WI38 (cell line): Measurements from ENCODE around the gene EDC3.
"Not testable (repeated sequence)": the region's sequence is repeated elsewhere in the genome, so short reads cannot be mapped to it uniquely, and the experiment has no call there.

Source experiments
- H3K4me3 ChIP-seq: 2 replicates; pipeline ENCODE4 v1.5.1; 2011; ENCODE audit warnings: low read depth, mild to moderate bottlenecking, control low read depth, low read length
- TF ChIP-seq, protein P1 (sequence below): IDR thresholded peaks from 2 replicates; pipeline ENCODE4 v1.5.1; 2012; ENCODE audit warnings: low read depth, mild to moderate bottlenecking, control low read depth, low read length

The EDC3 gene

DNA sequence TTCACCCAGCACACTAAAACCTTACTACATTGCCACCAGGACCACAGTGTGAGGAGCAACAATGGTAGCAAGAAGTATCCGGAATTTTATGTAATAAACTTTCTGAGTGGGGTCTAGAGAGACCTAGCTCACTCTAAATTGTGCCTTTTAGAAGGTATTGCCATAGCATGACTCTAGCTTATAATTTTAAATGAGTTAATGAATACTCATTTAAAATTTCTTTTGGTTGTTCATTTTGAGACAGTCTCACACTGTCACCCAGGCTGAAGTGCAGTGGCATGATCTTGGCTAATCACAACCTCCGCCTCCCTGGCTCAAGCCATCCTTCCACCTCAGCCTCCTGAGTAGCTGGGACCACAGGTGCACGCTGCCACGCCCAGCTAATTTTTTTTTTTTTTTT lies 26.2 kb downstream of the EDC3 start:
- TF ChIP-seq, protein P1, sequence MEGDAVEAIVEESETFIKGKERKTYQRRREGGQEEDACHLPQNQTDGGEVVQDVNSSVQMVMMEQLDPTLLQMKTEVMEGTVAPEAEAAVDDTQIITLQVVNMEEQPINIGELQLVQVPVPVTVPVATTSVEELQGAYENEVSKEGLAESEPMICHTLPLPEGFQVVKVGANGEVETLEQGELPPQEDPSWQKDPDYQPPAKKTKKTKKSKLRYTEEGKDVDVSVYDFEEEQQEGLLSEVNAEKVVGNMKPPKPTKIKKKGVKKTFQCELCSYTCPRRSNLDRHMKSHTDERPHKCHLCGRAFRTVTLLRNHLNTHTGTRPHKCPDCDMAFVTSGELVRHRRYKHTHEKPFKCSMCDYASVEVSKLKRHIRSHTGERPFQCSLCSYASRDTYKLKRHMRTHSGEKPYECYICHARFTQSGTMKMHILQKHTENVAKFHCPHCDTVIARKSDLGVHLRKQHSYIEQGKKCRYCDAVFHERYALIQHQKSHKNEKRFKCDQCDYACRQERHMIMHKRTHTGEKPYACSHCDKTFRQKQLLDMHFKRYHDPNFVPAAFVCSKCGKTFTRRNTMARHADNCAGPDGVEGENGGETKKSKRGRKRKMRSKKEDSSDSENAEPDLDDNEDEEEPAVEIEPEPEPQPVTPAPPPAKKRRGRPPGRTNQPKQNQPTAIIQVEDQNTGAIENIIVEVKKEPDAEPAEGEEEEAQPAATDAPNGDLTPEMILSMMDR: no peak
- no peak overlapping the region for H3K4me3 ChIP-seq

DNA sequence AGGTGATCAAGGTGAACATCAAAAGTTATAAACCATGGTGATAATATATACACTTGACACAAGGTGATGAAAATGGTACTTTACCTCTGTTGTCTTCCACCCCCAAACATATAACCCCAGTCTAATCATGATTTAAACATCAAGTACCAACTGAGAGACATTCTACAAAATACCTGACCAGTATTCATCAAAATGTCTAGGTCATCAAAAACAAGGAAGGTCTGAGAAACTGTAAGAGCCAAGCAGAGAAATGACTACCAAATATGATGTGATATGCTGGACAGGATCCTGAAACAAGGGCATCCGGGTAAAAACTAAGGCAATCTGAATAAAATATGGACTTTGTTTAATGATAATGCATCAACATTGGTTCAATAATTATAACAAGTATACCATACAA lies 27.8 kb downstream of the EDC3 start:
- no peak overlapping the region for H3K4me3 ChIP-seq
- TF ChIP-seq, protein P1: no peak

DNA sequence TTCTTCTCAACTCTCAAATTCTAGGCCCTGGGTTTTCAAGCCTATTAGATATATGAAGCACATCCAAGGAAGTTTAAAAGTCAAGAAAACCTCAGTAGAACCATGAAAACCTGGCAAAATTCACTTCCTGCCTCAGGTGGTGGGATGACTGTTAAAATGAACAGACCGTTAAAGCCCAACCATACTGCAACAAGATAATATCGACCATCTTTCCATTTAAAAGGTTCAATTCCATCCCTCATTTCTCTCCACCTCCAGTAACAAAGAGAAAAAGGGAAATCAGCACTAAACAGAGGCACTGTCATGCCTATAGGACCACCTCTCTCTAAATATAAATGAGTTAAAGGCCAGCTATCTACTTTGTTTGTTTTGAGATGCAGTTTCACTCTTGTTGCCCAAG lies 31.2 kb downstream of the EDC3 start:
- H3K4me3 ChIP-seq: no peak overlapping the region
- TF ChIP-seq, protein P1: no peak

DNA sequence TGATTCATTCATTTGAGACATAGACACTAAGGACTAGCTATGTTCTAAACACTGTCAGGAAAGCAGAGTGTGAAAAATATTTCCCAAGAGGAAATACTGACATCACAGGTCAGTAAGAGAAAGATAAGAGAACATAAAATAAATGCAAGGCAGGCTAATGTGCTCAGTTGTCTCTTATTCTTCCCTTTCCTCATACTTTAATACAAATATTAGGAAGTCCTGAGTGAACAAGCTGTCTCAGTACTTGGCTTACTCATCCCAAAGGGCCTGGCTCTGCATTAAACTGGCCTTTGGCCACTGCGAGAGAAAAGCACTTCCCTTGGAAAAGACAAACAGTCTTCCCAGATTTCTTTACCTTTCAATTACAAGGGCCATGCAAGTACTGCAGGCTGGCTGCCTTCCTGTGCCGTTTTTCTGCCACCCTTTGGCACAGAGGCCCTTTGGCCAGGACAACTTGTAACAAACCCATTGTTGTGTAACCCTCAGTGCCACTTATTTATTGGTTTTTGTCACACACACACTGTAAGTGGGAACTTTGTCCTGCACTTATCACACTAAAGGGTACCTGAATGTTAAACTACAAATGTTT lies 31.7 kb downstream of the EDC3 start:
- no peak overlapping the region for H3K4me3 ChIP-seq
- TF ChIP-seq, protein P1: no peak

DNA sequence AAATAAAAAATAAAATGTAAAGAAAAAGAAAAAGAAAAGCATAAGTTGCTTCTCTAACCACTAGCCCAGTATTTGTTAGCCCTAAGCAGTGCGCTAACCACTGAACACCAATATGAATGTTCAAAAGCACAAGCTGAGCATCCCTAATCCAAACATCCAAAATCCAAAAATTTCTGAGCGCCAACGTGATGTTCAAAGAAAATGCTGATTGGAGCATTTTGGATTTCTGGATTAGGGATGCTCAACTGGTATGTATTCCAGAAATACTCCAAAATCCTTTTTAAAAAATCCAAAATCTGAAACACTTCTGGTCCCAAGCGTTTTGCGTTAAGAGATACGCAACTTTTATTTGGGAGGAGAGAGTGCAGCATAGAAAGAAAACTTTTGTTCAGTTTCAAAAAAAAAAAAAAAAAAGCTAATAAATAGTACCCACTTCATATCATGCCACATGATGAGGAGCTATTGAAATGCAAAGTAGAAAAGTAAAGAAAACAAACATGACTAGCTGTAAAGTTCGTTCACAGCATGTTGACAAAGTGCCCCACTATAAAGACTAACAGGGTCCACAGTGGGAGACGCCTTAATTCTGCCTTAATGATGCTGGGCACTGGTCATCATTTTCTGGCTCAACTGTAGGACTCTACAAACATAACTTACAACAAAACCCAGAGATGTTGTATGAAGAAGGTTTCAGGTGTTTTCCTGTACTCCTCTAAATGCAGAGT lies 32.4 kb downstream of the EDC3 start:
- TF ChIP-seq, protein P1: no peak
- no peak overlapping the region for H3K4me3 ChIP-seq

DNA sequence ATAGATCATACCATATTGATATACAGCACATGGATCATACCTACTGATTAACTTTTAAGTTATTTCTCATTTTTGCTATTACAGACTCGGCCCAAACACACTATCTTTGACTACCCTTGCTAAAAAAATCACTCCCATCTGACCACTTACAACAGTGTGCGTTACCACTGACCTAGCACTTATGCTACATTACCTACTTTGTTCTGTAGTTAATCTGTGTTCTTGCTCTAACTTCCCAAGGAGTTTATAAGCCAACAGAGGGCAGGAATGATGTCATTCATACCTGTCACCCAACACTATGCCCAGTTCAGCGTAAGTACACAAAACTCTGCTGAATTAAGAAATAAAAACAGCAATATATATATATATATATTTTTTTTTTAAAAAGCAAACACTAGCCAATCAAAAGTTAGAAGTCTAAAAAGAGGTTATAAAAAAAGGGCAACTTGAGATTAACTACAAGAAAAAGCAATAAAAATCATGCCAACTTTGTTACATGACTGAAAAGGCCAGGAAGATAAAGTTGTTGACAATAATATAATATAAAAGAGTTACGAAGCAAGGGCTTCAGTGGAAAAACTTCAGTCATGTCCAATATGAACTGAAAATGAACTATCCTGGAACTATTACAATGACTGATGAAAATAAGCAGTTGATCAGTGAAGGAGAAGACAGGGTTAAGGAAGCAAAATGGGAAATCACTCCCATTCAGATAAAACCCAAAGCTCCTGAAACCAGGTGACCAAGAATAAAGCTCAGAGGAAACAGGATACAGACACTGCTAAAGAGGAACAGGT lies 33.6 kb downstream of the EDC3 start:
- TF ChIP-seq, protein P1: no peak
- no peak overlapping the region for H3K4me3 ChIP-seq

DNA sequence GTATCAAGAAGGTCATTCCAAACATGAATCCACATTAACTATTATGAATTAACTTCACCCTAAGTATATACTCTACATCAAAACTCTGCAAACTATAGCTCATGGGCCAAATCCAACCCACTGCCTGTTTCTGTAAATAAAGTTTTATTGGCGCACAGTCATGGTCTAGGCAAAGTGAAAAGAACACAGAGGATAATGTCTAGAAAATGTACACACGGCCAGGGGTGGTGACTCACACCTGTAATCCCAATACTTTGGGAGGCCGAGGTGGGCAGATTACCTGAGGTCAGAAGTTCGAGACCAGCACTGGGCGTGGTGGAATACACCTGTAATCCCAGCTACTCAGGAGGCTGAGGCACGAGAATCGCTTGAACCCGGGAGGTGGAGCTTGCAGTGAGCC lies 34.5 kb downstream of the EDC3 start:
- not testable (repeated sequence) for H3K4me3 ChIP-seq
